ENCODE data around the gene MSLN. TPM values are rescaled to one million over a fixed set of nuclear protein-coding genes. Genes with fewer than 3 reads are reported as not detected.

The MSLN gene
- total and polyA plus RNA-seq, 2 of the 8 experiments (the other 6 are each of a cell fraction or from before 2014, with no cell fraction given), result 0.28 to 0.50 TPM

DNA sequence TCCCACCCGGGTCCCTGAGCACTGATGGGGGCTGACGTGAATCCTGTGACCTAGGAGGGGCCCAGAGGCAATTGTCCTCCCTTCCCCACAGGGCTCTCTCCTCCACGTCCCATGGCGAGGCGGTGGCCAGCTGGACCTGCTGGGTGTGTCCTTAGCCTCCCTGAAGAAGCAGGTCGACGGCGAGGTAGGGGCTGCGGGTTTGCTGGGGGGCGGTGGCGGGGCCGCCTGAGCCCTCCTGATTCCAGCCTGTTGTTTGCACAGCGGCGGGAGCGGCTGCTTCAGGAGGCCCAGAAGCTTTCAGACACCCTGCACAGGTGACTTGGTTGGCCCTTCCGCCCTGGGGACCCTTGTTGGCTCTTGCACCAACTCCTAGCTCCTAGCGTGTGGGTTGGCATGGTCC is 29.6 kb downstream of the MSLN start (continued):
- no peak for TF ChIP-seq JUND (IDR thresholded peaks at IDR 0.05; ENCODE audit: low read length)
- no peak for TF ChIP-seq SUZ12 (IDR thresholded peaks at IDR 0.05; ENCODE audit: low read length)
